T-helper 1 cell treated with Interleukin-12 subunit alpha and Interleukin-12 subunit beta and Interleukin-4 antibody, amounts not matched to agents 30 μg/mL and 1 μg/mL, for 36 hours (primary cell): Measurements from ENCODE around the gene HGF.
"Not testable (repeated sequence)": the region's sequence is repeated elsewhere in the genome, so short reads cannot be mapped to it uniquely, and the experiment has no call there.

Experiments
- H3K27ac Mint-ChIP-seq: one replicate; pipeline ENCODE4 v1.8.0; 2021; ENCODE audit warnings: mild to moderate bottlenecking, mixed read lengths
- H3K27me3 Mint-ChIP-seq: one replicate; pipeline ENCODE4 v1.8.0; 2021; ENCODE audit warnings: low read depth, mixed read lengths
- H3K36me3 Mint-ChIP-seq: one replicate; pipeline ENCODE4 v1.8.0; 2021; ENCODE audit warnings: low read depth, mixed read lengths
- H3K4me1 Mint-ChIP-seq: one replicate; pipeline ENCODE4 v1.8.0; 2021; ENCODE audit warnings: low read depth, mixed read lengths
- H3K4me3 Mint-ChIP-seq: one replicate; pipeline ENCODE4 v1.8.0; 2021; ENCODE audit warnings: mild to moderate bottlenecking, moderate library complexity, mixed read lengths
- H3K9me3 Mint-ChIP-seq: one replicate; pipeline ENCODE4 v1.8.0; 2021; ENCODE audit warnings: mixed read lengths

Gene HGF

GRCh38 chr7:81769891-81770727 lies at the start of gene HGF:
Gene HGF, minus strand, starts transcription at chr7:81770047. Its CDS starts 76 bp downstream, at chr7:81769971.
- H3K27me3 Mint-ChIP-seq: no peaks in the 10 kb centered on the region
- no peaks in the 10 kb centered on the region for H3K9me3 Mint-ChIP-seq
- peak within 1 kb of the TSS; percentile 23 for H3K4me3 Mint-ChIP-seq
- H3K36me3 Mint-ChIP-seq: no peaks in the 10 kb centered on the region
- H3K4me1 Mint-ChIP-seq: peaks cover 2% of the 10 kb centered on the region
- H3K27ac Mint-ChIP-seq: no peak within 1 kb of the TSS

- Mint-ChIP-seq H3K27me3 (no peaks in the 10 kb centered on the region), H3K36me3 (no peaks in the 10 kb centered on the region), H3K27ac (no peak overlapping the region), H3K9me3 (peaks cover 4% of the 10 kb centered on the region), H3K4me1 (no peaks in the 10 kb centered on the region), H3K4me3 (no peak overlapping the region)
Measured at GRCh38 chr7:81816312-81816711, 46.5 kb upstream of the HGF start.

- not testable (repeated sequence) for H3K27ac Mint-ChIP-seq, H3K27me3 Mint-ChIP-seq, H3K36me3 Mint-ChIP-seq, H3K4me1 Mint-ChIP-seq, H3K9me3 Mint-ChIP-seq, H3K4me3 Mint-ChIP-seq
Measured at GRCh38 chr7:81812866-81813476, 43.1 kb upstream of the HGF start.

GRCh38 chr7:81811956-81812865 lies 42.4 kb upstream of the HGF start:
- H3K27me3 Mint-ChIP-seq: no peaks in the 10 kb centered on the region
- peaks cover 4% of the 10 kb centered on the region for H3K9me3 Mint-ChIP-seq
- H3K27ac Mint-ChIP-seq: no peak overlapping the region
- H3K4me1 Mint-ChIP-seq: no peaks in the 10 kb centered on the region
- H3K36me3 Mint-ChIP-seq: no peaks in the 10 kb centered on the region
- no peak overlapping the region for H3K4me3 Mint-ChIP-seq

GRCh38 chr7:81810476-81811155 lies 40.8 kb upstream of the HGF start:
- H3K36me3 Mint-ChIP-seq: no peaks in the 10 kb centered on the region

GRCh38 chr7:81808310-81808709 lies 38.5 kb upstream of the HGF start:
- H3K4me1 Mint-ChIP-seq, H3K27me3 Mint-ChIP-seq, H3K36me3 Mint-ChIP-seq, H3K9me3 Mint-ChIP-seq, H3K27ac Mint-ChIP-seq, H3K4me3 Mint-ChIP-seq: not testable (repeated sequence)

More at GRCh38 chr7:81810476-81811155, 40.8 kb upstream of the HGF start:
- H3K9me3 Mint-ChIP-seq: peaks cover 4% of the 10 kb centered on the region
- H3K4me1 Mint-ChIP-seq: no peaks in the 10 kb centered on the region
- H3K4me3 Mint-ChIP-seq: no peak overlapping the region
- no peak overlapping the region for H3K27ac Mint-ChIP-seq
- H3K27me3 Mint-ChIP-seq: no peaks in the 10 kb centered on the region

- H3K27ac Mint-ChIP-seq: no peak overlapping the region
- H3K27me3 Mint-ChIP-seq: no peaks in the 10 kb centered on the region
- no peak overlapping the region for H3K4me3 Mint-ChIP-seq
- H3K36me3 Mint-ChIP-seq: no peaks in the 10 kb centered on the region
- H3K9me3 Mint-ChIP-seq: peaks cover 3% of the 10 kb centered on the region
- H3K4me1 Mint-ChIP-seq: no peaks in the 10 kb centered on the region
Measured at GRCh38 chr7:81803267-81803666, 33.4 kb upstream of the HGF start.

GRCh38 chr7:81802251-81802650 lies 32.4 kb upstream of the HGF start:
- Mint-ChIP-seq H3K36me3 (no peaks in the 10 kb centered on the region), H3K27me3 (no peaks in the 10 kb centered on the region), H3K27ac (no peak overlapping the region), H3K4me3 (no peak overlapping the region), H3K9me3 (peaks cover 3% of the 10 kb centered on the region), H3K4me1 (no peaks in the 10 kb centered on the region)

- Mint-ChIP-seq H3K4me3 (no peak overlapping the region), H3K36me3 (no peaks in the 10 kb centered on the region), H3K9me3 (peaks cover 3% of the 10 kb centered on the region), H3K4me1 (no peaks in the 10 kb centered on the region), H3K27me3 (no peaks in the 10 kb centered on the region), H3K27ac (no peak overlapping the region)
Measured at GRCh38 chr7:81801532-81801931, 31.7 kb upstream of the HGF start.

GRCh38 chr7:81791568-81792518 lies 22.0 kb upstream of the HGF start:
- H3K4me1 Mint-ChIP-seq: peaks cover 3% of the 10 kb centered on the region
- H3K27me3 Mint-ChIP-seq: no peaks in the 10 kb centered on the region
- no peaks in the 10 kb centered on the region for H3K9me3 Mint-ChIP-seq
- no peaks in the 10 kb centered on the region for H3K36me3 Mint-ChIP-seq
- H3K27ac Mint-ChIP-seq: no peak overlapping the region
- no peak overlapping the region for H3K4me3 Mint-ChIP-seq

GRCh38 chr7:81790686-81791085 lies 20.8 kb upstream of the HGF start:
- Mint-ChIP-seq H3K4me1 (peaks cover 3% of the 10 kb centered on the region), H3K27me3 (no peaks in the 10 kb centered on the region), H3K4me3 (no peak overlapping the region), H3K27ac (no peak overlapping the region), H3K36me3 (no peaks in the 10 kb centered on the region), H3K9me3 (no peaks in the 10 kb centered on the region)

- no peak overlapping the region for H3K27ac Mint-ChIP-seq
- peaks cover 3% of the 10 kb centered on the region for H3K4me1 Mint-ChIP-seq
- no peaks in the 10 kb centered on the region for H3K9me3 Mint-ChIP-seq
Measured at GRCh38 chr7:81790120-81790500, 20.3 kb upstream of the HGF start.

GRCh38 chr7:81789406-81790119 lies 19.7 kb upstream of the HGF start:
- no peaks in the 10 kb centered on the region for H3K9me3 Mint-ChIP-seq
- no peak overlapping the region for H3K27ac Mint-ChIP-seq
- no peaks in the 10 kb centered on the region for H3K36me3 Mint-ChIP-seq
- H3K4me1 Mint-ChIP-seq: peaks cover 3% of the 10 kb centered on the region
- no peaks in the 10 kb centered on the region for H3K27me3 Mint-ChIP-seq
- H3K4me3 Mint-ChIP-seq: no peak overlapping the region

More at GRCh38 chr7:81790120-81790500, 20.3 kb upstream of the HGF start:
- H3K36me3 Mint-ChIP-seq: no peaks in the 10 kb centered on the region
- no peaks in the 10 kb centered on the region for H3K27me3 Mint-ChIP-seq
- H3K4me3 Mint-ChIP-seq: no peak overlapping the region
